Ishikawa (cell line): Measurements from ENCODE around the gene PTPRN2.

Source experiments
- CEBPB ChIP-seq: IDR thresholded peaks from 2 replicates; pipeline ENCODE4 v1.6.1; 2012
- CREB1 ChIP-seq: IDR thresholded peaks from 2 replicates; pipeline ENCODE4 v1.6.1; 2012; ENCODE audit warnings: low read depth
- EGR1 ChIP-seq: IDR thresholded peaks from 2 replicates; pipeline ENCODE4 v1.6.1; 2012
- EP300 ChIP-seq: IDR thresholded peaks from 2 replicates; pipeline ENCODE4 v1.6.1; 2012; ENCODE audit warnings: borderline replicate concordance
- FOXM1 ChIP-seq: IDR thresholded peaks from 2 replicates; pipeline ENCODE4 v1.6.1; 2012; ENCODE audit warnings: low read depth, borderline replicate concordance
- MAX ChIP-seq: IDR thresholded peaks from 2 replicates; pipeline ENCODE4 v1.6.1; 2012
- NFIC ChIP-seq: IDR thresholded peaks from 2 replicates; pipeline ENCODE4 v1.6.1; 2012
- RAD21 ChIP-seq: IDR thresholded peaks from 2 replicates; pipeline ENCODE4 v1.6.1; 2012; ENCODE audit warnings: low read depth
- REST ChIP-seq: IDR thresholded peaks from 2 replicates; pipeline ENCODE4 v1.6.1; 2012; ENCODE audit warnings: low read depth, mild to moderate bottlenecking
- TAF1 ChIP-seq: IDR thresholded peaks from 2 replicates; pipeline ENCODE4 v1.6.1; 2012; ENCODE audit warnings: low read depth, mild to moderate bottlenecking
- TCF12 ChIP-seq: IDR thresholded peaks from 2 replicates; pipeline ENCODE4 v1.6.1; 2012; ENCODE audit warnings: low read depth
- TEAD4 ChIP-seq: IDR thresholded peaks from 2 replicates; pipeline ENCODE4 v1.6.1; 2012
- USF1 ChIP-seq: IDR thresholded peaks from 2 replicates; pipeline ENCODE4 v1.6.1; 2012
- YY1 ChIP-seq: IDR thresholded peaks from 2 replicates; pipeline ENCODE4 v1.6.1; 2012; ENCODE audit warnings: low read depth
- ZBTB7A ChIP-seq: IDR thresholded peaks from 2 replicates; pipeline ENCODE4 v1.6.1; 2012; ENCODE audit warnings: low read depth

Gene PTPRN2

GRCh38 chr7:158123214-158123613, 464.4 kb downstream of the PTPRN2 start:
- no peak for TF ChIP-seq NFIC
- no peak for TF ChIP-seq RAD21
- TF ChIP-seq CREB1 = no peak
- TF ChIP-seq ZBTB7A = no peak
- no peak for TF ChIP-seq TAF1
- TF ChIP-seq TCF12 = no peak
- no peak for TF ChIP-seq CEBPB
- no peak for TF ChIP-seq EP300

- TF ChIP-seq CREB1 (no peak), EP300 (no peak), REST (no peak), FOXM1 (no peak), NFIC (no peak), ZBTB7A (no peak), USF1 (no peak), YY1 (no peak), TAF1 (no peak), TEAD4 (no peak), CEBPB (no peak), TCF12 (no peak), MAX (no peak), RAD21 (no peak), EGR1 (no peak)
Observed at GRCh38 chr7:158121441-158122045, 466.1 kb downstream of the PTPRN2 start.

- TF ChIP-seq RAD21 (no peak), NFIC (no peak), CREB1 (no peak), ZBTB7A (no peak), YY1 (no peak), MAX (no peak), TCF12 (no peak), EGR1 (no peak), FOXM1 (no peak), TEAD4 (no peak), USF1 (no peak), CEBPB (no peak)
Observed at GRCh38 chr7:158120716-158121115, 466.9 kb downstream of the PTPRN2 start.

- TF ChIP-seq RAD21 = no peak
- no peak for TF ChIP-seq MAX
- no peak for TF ChIP-seq FOXM1
- TF ChIP-seq CREB1 = no peak
- TF ChIP-seq REST = no peak
- no peak for TF ChIP-seq USF1
- TF ChIP-seq ZBTB7A = no peak
- no peak for TF ChIP-seq YY1
- no peak for TF ChIP-seq TAF1
- no peak for TF ChIP-seq TCF12
- TF ChIP-seq NFIC = no peak
- no peak for TF ChIP-seq EGR1
Observed at GRCh38 chr7:158120316-158120715, 467.3 kb downstream of the PTPRN2 start.
